Muscle of arm (tissue), 12 donors: ENCODE data around the gene ESPL1. TPM values are rescaled to one million over a fixed set of nuclear protein-coding genes. Genes with fewer than 3 reads are reported as not detected.

Experiments
- DNase-seq: peaks from one replicate; pipeline ENCODE4 v3.0.0-alpha.2; 2013
- polyA plus RNA-seq, 12 donors: library from polyadenylated mRNA; unstranded; fragments of 120-200 nt; gene quantifications; one replicate each; pipeline ENCODE4 v1.2.1, GENCODE V29; 2013; ENCODE audit not compliant: insufficient read length in 12 of 12

The ESPL1 gene
- polyA plus RNA-seq, 12 donors, result 3.2 to 13.1 (median 6.0) TPM; not detected in 1

DNA sequence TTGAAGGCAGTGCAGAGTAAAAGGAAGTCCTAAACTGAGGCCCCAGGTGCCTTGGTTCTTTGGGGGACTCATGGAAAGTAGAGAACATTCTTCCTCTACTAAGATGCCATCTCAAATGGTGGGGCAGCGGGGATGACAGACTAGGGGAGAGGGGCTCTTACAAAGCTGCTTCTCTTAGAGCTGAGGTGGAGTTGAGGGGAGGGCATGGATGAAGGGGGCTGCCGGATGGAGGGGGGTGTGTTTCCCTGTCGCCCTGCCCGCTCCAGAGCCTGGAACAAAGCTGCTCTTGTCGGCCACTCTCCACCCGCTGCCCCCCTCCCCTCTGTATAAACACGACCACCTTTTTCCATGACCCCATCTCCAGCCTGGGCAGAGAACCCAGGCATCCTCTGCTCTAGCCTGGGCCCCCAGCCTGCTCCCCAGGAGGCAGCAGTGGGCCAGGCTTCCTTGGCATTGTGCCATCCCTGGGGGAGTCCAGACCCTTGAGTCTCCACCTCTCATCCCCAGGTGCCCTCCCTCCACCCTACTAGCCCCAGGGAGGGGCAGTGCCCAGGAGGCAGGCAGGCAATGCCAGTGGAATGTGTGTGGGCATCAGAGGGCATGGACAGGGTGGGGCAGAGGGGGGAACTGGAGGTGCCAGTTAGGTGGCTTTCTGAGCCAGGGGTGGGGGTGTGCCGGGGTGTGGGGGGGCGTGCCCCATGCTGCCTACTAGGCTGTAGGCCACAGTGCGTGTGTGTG lies 37.8 kb upstream of the ESPL1 start:
- no peak for DNase-seq

DNA sequence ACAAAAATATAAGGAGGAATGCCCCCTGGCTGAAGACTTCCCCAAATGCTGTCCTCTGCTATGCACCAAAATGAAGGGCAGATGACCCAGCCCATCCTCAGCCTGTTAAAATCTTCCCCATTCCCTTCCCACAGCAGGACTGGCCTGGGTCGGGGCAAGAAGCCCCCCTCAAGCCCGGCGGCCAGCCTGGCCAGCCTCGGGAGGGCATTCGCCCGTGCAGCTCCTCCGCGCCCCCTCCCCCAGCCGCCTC lies 36.5 kb upstream of the ESPL1 start:
- DNase-seq, result no peak

DNA sequence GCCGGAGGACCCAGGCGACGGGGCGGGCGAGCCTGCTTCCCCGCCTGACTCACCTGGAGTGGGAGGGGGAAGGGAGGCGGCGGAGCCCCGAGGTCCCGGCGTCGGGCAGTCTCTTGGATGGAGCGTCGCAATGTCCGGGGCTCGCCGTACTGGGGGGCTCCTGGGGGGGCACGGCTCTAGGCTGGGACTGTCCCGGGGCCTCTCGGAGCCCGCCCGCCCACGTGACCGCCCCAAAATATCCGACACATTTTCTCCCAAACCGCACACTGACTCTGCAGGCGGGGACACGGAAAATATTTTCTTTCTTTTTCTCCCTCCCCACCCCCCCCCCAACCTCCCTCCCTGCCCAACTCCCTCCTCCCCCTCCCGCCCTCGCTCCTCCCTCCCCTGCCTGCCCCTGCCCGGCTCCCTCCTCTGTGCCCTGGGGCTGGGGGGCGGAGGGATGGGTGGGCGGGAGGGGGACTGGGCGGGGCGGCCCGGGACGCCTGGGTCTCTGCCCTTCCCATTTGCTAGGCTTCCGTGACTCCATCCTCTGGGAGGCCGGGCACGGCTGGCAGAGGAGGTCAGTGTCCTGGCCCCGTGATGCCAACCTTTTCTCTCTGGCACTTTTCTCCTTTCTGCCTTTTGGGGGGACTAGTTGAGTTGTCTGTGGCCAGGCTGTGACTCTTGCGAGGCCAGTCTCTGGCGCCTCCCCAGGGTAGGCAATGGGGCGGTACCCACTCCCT lies 36.0 kb upstream of the ESPL1 start, which contains the start of gene RARG:
Gene RARG (minus strand): TSS at position 289 of the 725 bp plus-strand sequence. CDS start 4,664 bp downstream, outside the sequence.
- DNase-seq, result no peak

GRCh38 chr12:53232646-53233461 lies 35.2 kb upstream of the ESPL1 start:
- no peak for DNase-seq

- DNase-seq, result no peak
These were observed 34.4 kb upstream of the ESPL1 start for GRCh38 chr12:53233671-53234121.

DNA sequence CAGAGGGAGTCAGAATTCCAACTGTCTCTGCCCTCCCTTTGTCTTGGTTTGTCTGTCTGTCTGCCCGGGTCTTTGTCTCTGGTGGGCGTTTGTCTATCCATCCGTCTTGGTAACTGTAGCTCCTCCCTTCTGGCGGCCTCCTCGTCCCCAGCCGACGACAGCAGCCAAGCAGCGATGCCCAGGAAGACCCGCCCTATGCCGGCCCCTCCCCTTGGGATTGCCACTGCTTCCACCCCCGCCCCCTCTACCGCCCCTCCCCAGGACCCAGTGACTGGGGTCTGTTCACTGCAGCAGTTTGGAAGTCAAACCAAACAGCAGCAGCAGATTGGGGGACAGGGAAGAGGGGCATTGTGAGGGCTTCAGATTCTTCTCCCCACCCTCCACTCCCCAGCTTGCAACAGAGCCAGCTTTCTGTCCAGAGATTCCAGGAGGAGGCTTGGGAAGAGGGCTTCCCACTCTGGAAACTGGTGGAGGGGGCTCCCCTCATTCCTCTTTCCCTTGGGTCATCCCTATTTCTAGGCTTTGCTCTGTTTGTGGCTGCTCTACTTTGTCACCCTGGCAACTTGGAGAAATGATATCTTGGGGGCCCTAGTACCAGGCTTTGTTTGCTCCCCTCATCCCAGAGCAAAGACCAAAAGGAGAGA lies 33.7 kb upstream of the ESPL1 start:
- DNase-seq, result no peak

- DNase-seq, result no peak
These were observed 32.9 kb upstream of the ESPL1 start for GRCh38 chr12:53235164-53235563.

- no peak for DNase-seq
These were observed 32.2 kb upstream of the ESPL1 start for GRCh38 chr12:53235742-53236442.

DNA sequence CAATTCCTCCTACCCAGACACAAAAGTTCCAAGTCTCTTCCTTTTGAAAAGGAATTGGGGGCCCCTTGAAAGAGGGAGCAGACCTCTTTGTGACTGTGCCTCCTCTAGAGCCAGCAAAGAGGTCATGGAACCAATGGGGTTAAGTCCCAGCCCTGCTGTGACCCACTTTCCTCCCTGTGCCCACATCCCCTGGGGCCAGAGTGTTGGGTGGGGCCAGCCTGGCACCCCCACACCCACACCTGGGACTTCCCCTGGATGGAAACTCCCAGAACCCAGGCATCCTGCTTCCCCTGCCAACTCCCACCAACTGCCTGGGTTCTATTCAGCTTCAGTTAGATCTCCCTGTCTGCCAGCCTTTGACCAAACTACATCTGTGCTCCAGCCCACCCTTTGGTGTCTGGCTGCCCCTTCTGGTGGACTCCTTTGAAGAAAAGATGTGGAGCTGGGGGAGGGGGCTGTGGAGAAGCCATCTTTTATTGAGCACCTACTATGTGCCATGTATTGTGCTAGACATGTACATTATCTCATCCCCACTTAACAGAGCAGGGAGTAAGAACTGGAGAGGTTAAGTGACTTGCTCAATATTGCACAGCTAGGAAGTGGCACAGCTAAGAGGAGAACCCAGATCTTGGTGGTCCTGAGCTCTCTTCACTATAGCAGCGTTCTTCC lies 31.5 kb upstream of the ESPL1 start:
- no peak for DNase-seq

- DNase-seq, result no peak
These were observed 28.3 kb upstream of the ESPL1 start for GRCh38 chr12:53239643-53240258.

GRCh38 chr12:53241623-53242412 lies 26.3 kb upstream of the ESPL1 start:
- no peak for DNase-seq

GRCh38 chr12:53244337-53244736 lies 23.8 kb upstream of the ESPL1 start:
- no peak for DNase-seq

DNA sequence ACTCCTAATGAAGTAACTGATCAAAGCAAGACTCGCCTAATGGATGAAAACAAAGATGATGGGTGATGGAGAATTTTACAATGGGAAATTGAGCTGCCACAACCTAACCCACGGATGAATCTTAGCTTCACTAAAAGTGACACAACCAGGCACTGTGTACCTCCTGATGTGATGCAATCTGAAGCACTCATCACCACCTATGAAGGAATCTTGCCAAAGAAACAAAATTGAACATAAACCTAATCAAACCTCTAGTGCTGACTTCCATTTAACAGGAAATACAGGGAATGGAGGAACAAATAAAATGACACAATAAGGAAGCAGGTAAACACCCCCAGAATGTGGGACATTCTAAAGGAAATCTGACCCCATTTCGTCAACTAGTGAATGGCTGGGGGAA lies 22.8 kb upstream of the ESPL1 start:
- no peak for DNase-seq

DNA sequence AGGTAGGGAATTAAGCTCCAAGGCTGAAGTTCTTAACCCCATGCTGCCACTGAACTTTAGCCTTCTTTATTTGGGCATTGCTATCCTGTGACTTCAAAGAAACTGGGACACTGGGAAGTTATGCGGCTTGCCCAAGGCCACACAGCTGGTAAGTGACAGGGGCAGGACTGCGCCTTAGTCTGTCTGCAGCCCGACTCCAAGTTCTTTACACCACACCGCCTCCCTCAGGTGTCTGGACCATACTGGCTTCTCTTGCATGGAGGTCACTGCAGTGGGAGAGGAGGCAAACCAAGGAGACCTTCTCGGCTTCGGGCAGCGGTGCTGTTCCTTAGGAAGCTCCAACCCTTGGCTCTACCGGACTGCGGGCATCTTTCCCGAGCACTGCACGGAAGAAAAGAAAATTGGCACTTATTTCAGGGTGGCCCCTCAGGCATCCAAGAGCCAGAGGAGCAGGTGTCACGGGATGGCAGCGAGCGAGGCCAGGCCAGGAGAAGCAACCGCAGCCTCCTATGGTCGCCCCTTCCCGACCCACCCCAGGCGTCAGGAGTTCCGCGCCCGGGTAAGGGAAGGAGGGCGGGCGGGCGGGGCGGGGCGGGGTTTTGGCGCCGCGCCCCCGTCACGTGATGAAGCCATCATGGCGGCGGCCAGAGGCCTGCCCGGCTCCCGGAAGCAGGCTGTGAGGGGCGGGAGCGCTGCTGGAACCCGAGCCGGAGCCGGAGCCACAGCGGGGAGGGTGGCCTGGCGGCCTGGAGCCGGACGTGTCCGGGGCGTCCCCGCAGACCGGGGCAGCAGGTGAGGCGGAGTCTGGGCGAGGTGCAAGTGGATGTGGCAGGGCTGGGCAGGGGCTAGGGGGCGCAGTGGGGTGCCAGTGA lies 16.4 kb upstream of the ESPL1 start:
- DNase-seq, result peak; percentile 74

- DNase-seq, result no peak
These were observed 15.7 kb upstream of the ESPL1 start for GRCh38 chr12:53252349-53252916.

DNA sequence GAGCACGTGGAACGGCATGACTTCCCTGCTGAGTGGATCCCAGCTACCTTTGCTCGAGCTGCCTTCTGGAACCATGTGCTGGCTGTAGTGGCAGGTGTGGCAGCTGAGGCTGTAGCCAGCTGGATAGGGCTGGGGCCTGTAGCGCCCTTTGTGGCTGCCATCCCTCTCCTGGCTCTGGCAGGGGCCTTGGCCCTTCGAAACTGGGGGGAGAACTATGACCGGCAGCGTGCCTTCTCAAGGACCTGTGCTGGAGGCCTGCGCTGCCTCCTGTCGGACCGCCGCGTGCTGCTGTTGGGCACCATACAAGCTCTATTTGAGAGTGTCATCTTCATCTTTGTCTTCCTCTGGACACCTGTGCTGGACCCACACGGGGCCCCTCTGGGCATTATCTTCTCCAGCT lies 14.8 kb upstream of the ESPL1 start:
- no peak for DNase-seq

- DNase-seq, result no peak
These were observed 13.1 kb upstream of the ESPL1 start for GRCh38 chr12:53254816-53255545.
